Neural progenitor cell (in vitro differentiated cells): ENCODE data around the gene KIAA1210.

Source experiments
- CTCF ChIP-seq: fragments of 200-600 bp; sonication (generic); IDR thresholded peaks from 2 replicates; pipeline ENCODE4 v1.5.1; 2017; ENCODE audit warnings: antibody characterized with exemption, mild to moderate bottlenecking
- EZH2 ChIP-seq: fragments of 200-600 bp; sonication (generic); IDR thresholded peaks from 2 replicates; pipeline ENCODE4 v1.6.1; 2017; ENCODE audit warnings: antibody characterized with exemption, mild to moderate bottlenecking, moderate library complexity

DNA sequence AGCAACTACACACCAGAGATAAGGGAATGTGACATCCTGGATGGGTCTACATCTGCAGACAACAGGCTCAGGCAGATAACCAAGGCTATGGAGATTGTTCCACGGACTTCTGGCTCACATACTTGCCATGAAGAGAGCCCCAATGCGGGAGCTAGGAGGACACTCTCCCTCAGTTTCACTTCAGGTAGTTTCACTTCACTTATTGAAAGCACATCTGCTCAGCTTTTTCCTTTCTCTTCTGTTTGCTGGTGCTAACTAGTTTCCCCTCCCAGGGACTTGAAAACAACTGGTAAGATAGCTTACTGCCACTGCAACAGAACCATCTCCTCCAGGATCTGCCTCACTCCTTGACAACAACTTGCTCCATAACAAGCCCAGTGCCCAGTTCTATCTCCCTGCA, 56.2 kb downstream of the KIAA1210 start:
- TF ChIP-seq CTCF: no peak
- TF ChIP-seq EZH2: no peak
